Stimulated activated CD4-positive, alpha-beta T cell treated with anti-CD3 and anti-CD28 coated beads, TNF-alpha, amount 100 ng/mL, for 1 hour (primary cell): ENCODE measurements around the gene DYNLT4.

ENCODE experiments used
- DNase-seq, 3 donors: peaks; one replicate each; pipeline ENCODE4 v3.0.0-alpha.2; 2020; ENCODE audit warnings: low read depth in 3 of 3, low spot score in 1 of 3

Gene DYNLT4

GRCh38 chr1:44790968-44791801 is 16.0 kb downstream of the DYNLT4 start:
- DNase-seq, result no peak

- no peak for DNase-seq
Measured at GRCh38 chr1:44788120-44788860, 18.9 kb downstream of the DYNLT4 start, which contains the start of gene BEST4. TSS of gene BEST4 (minus strand) at chr1:44788170. CDS start at chr1:44787705, 465 bp downstream.

- no peak for DNase-seq
Measured at GRCh38 chr1:44787506-44787905, 19.6 kb downstream of the DYNLT4 start.

- no peak for DNase-seq
Measured at GRCh38 chr1:44786841-44787426, 20.2 kb downstream of the DYNLT4 start.

GRCh38 chr1:44786138-44786840 is 20.9 kb downstream of the DYNLT4 start:
- DNase-seq, result peak in 2 of 3 donors; percentile 64 to 75

- DNase-seq, result no peak
Measured at GRCh38 chr1:44785501-44786137, 21.5 kb downstream of the DYNLT4 start.

GRCh38 chr1:44785029-44785380 is 22.1 kb downstream of the DYNLT4 start:
- no peak for DNase-seq

- no peak for DNase-seq
Measured at GRCh38 chr1:44784094-44785028, 22.8 kb downstream of the DYNLT4 start.

- DNase-seq, result no peak
Measured at GRCh38 chr1:44783697-44784093, 23.5 kb downstream of the DYNLT4 start.

- no peak for DNase-seq
Measured at GRCh38 chr1:44780583-44781121, 26.5 kb downstream of the DYNLT4 start.

GRCh38 chr1:44778705-44779576 is 28.2 kb downstream of the DYNLT4 start:
- no peak for DNase-seq

GRCh38 chr1:44777969-44778635 is 29.0 kb downstream of the DYNLT4 start:
- DNase-seq, result no peak

GRCh38 chr1:44777547-44777946 is 29.6 kb downstream of the DYNLT4 start:
- DNase-seq, result no peak

- no peak for DNase-seq
Measured at GRCh38 chr1:44776730-44777068, 30.5 kb downstream of the DYNLT4 start.

GRCh38 chr1:44775930-44776729 is 31.0 kb downstream of the DYNLT4 start:
- DNase-seq, result peak in 1 of 3 donors; percentile 39

- DNase-seq, result peak; percentile 74 to 77 (median 76)
Measured at GRCh38 chr1:44775078-44775929, 31.8 kb downstream of the DYNLT4 start, which contains the start of gene RPS8. TSS of gene RPS8 (plus strand) at chr1:44775540. CDS start at chr1:44775597, 57 bp downstream.
